MG63 (cell line): ENCODE results near the gene PRDM2. TPM values are rescaled to one million over a fixed set of nuclear protein-coding genes. Genes with fewer than 3 reads are reported as not detected.
A peak's percentile ranks its signal among the peaks of the same experiment; 100 is the strongest.

ENCODE experiments used
- DNase-seq: peaks from one replicate; pipeline ENCODE4 v3.0.0-alpha.2; 2020
- H3K27me3 ChIP-seq: fragments of 250-450 bp; sonication (Bioruptor Pico); 2 replicates; pipeline ENCODE4 v1.5.1; 2020; ENCODE audit warnings: mild to moderate bottlenecking, moderate library complexity
- H3K36me3 ChIP-seq: fragments of 250-450 bp; sonication (Bioruptor Pico); 2 replicates; pipeline ENCODE4 v1.5.1; 2020; ENCODE audit warnings: mild to moderate bottlenecking, moderate library complexity
- H3K4me3 ChIP-seq: fragments of 250-450 bp; sonication (Bioruptor Pico); 2 replicates; pipeline ENCODE4 v1.5.1; 2020; ENCODE audit warnings: mild to moderate bottlenecking, moderate library complexity
- H3K9me3 ChIP-seq: fragments of 250-450 bp; sonication (Bioruptor Pico); 2 replicates; pipeline ENCODE4 v1.5.1; 2020; ENCODE audit warnings: mild to moderate bottlenecking, moderate library complexity
- total RNA-seq: library from RNA; depleted of rRNA; stranded (reverse); fragments of >200 nt; shearing (Covaris generic); gene quantifications from 2 replicates; pipeline ENCODE4 v1.2.3, GENCODE V29; 2014; ENCODE audit warnings: low replicate concordance

The PRDM2 gene
- total RNA-seq, 1 experiment from 2014 or later, result 0.79 TPM

- Histone ChIP-seq H3K36me3 (no peaks in the 10 kb centered on the region), H3K4me3 (no peak overlapping the region), H3K9me3 (no peaks in the 10 kb centered on the region), H3K27me3 (no peaks in the 10 kb centered on the region)
- DNase-seq, result no peak
Measured at GRCh38 chr1:13826009-13826408, 126.0 kb downstream of the PRDM2 start.

GRCh38 chr1:13826591-13826990 lies 126.6 kb downstream of the PRDM2 start:
- Histone ChIP-seq H3K9me3 (no peaks in the 10 kb centered on the region), H3K36me3 (no peaks in the 10 kb centered on the region), H3K4me3 (no peak overlapping the region), H3K27me3 (no peaks in the 10 kb centered on the region)
- DNase-seq, result no peak

- Histone ChIP-seq H3K9me3 (no peaks in the 10 kb centered on the region), H3K27me3 (no peaks in the 10 kb centered on the region), H3K4me3 (no peak overlapping the region), H3K36me3 (no peaks in the 10 kb centered on the region)
- peak; percentile 36 for DNase-seq
Measured at GRCh38 chr1:13828454-13829151, 128.6 kb downstream of the PRDM2 start.

GRCh38 chr1:13829152-13829769 lies 129.3 kb downstream of the PRDM2 start:
- H3K27me3 ChIP-seq, result no peaks in the 10 kb centered on the region
- H3K36me3 ChIP-seq, result no peaks in the 10 kb centered on the region
- DNase-seq, result no peak
- H3K9me3 ChIP-seq, result no peaks in the 10 kb centered on the region
- H3K4me3 ChIP-seq, result no peak overlapping the region

GRCh38 chr1:13830170-13830569 lies 130.2 kb downstream of the PRDM2 start:
- H3K4me3 ChIP-seq, result no peak overlapping the region
- no peaks in the 10 kb centered on the region for H3K9me3 ChIP-seq
- no peaks in the 10 kb centered on the region for H3K27me3 ChIP-seq
- no peak for DNase-seq
- H3K36me3 ChIP-seq, result no peaks in the 10 kb centered on the region

GRCh38 chr1:13830616-13831280 lies 130.8 kb downstream of the PRDM2 start:
- Histone ChIP-seq H3K4me3 (no peak overlapping the region), H3K9me3 (no peaks in the 10 kb centered on the region), H3K27me3 (no peaks in the 10 kb centered on the region), H3K36me3 (no peaks in the 10 kb centered on the region)
- DNase-seq, result peak; percentile 80

GRCh38 chr1:13832100-13832499 lies 132.1 kb downstream of the PRDM2 start:
- Histone ChIP-seq H3K9me3 (no peaks in the 10 kb centered on the region), H3K36me3 (no peaks in the 10 kb centered on the region), H3K4me3 (no peak overlapping the region), H3K27me3 (no peaks in the 10 kb centered on the region)
- no peak for DNase-seq

- no peaks in the 10 kb centered on the region for H3K27me3 ChIP-seq
- H3K4me3 ChIP-seq, result no peak overlapping the region
- no peak for DNase-seq
- no peaks in the 10 kb centered on the region for H3K36me3 ChIP-seq
- H3K9me3 ChIP-seq, result no peaks in the 10 kb centered on the region
Measured at GRCh38 chr1:13832536-13832935, 132.5 kb downstream of the PRDM2 start.

GRCh38 chr1:13836136-13836535 lies 136.1 kb downstream of the PRDM2 start:
- DNase-seq, result peak; percentile 23
- Histone ChIP-seq H3K27me3 (no peaks in the 10 kb centered on the region), H3K9me3 (no peaks in the 10 kb centered on the region), H3K36me3 (no peaks in the 10 kb centered on the region), H3K4me3 (no peak overlapping the region)

- Histone ChIP-seq H3K27me3 (no peaks in the 10 kb centered on the region), H3K4me3 (no peak overlapping the region), H3K9me3 (no peaks in the 10 kb centered on the region), H3K36me3 (no peaks in the 10 kb centered on the region)
- DNase-seq, result no peak
Measured at GRCh38 chr1:13836631-13837030, 136.6 kb downstream of the PRDM2 start.

- H3K9me3 ChIP-seq, result no peaks in the 10 kb centered on the region
- no peaks in the 10 kb centered on the region for H3K36me3 ChIP-seq
- no peaks in the 10 kb centered on the region; the same call in 1 of the 2 replicates for H3K27me3 ChIP-seq
- no peak for DNase-seq
- no peak overlapping the region for H3K4me3 ChIP-seq
Measured at GRCh38 chr1:13838236-13838635, 138.2 kb downstream of the PRDM2 start.

GRCh38 chr1:13842497-13842896 lies 142.5 kb downstream of the PRDM2 start:
- Histone ChIP-seq H3K27me3 (no peaks in the 10 kb centered on the region; the same call in 1 of the 2 replicates), H3K9me3 (no peaks in the 10 kb centered on the region), H3K4me3 (no peak overlapping the region), H3K36me3 (no peaks in the 10 kb centered on the region)
- DNase-seq, result no peak

- Histone ChIP-seq H3K36me3 (no peaks in the 10 kb centered on the region), H3K4me3 (no peak overlapping the region), H3K9me3 (no peaks in the 10 kb centered on the region), H3K27me3 (no peaks in the 10 kb centered on the region)
- no peak for DNase-seq
Measured at GRCh38 chr1:13851726-13852125, 151.7 kb downstream of the PRDM2 start.

- no peaks in the 10 kb centered on the region for H3K36me3 ChIP-seq
- no peaks in the 10 kb centered on the region for H3K27me3 ChIP-seq
- H3K4me3 ChIP-seq, result no peak overlapping the region
Measured at GRCh38 chr1:13855554-13855953, 155.6 kb downstream of the PRDM2 start.

GRCh38 chr1:13860031-13860430 lies 160.0 kb downstream of the PRDM2 start:
- H3K4me3 ChIP-seq, result no peak overlapping the region
- no peaks in the 10 kb centered on the region for H3K36me3 ChIP-seq
- no peak for DNase-seq
- H3K27me3 ChIP-seq, result no peaks in the 10 kb centered on the region
- H3K9me3 ChIP-seq, result no peaks in the 10 kb centered on the region

More at GRCh38 chr1:13855554-13855953, 155.6 kb downstream of the PRDM2 start:
- H3K9me3 ChIP-seq, result no peaks in the 10 kb centered on the region
- no peak for DNase-seq

- no peaks in the 10 kb centered on the region for H3K27me3 ChIP-seq
- H3K9me3 ChIP-seq, result no peaks in the 10 kb centered on the region
- DNase-seq, result peak; percentile 28
- no peak overlapping the region for H3K4me3 ChIP-seq
- H3K36me3 ChIP-seq, result no peaks in the 10 kb centered on the region
Measured at GRCh38 chr1:13864760-13865159, 164.8 kb downstream of the PRDM2 start.

GRCh38 chr1:13865851-13866250 lies 165.9 kb downstream of the PRDM2 start:
- Histone ChIP-seq H3K27me3 (no peaks in the 10 kb centered on the region), H3K9me3 (no peaks in the 10 kb centered on the region), H3K4me3 (no peak overlapping the region), H3K36me3 (no peaks in the 10 kb centered on the region)
- no peak for DNase-seq

- H3K36me3 ChIP-seq, result no peaks in the 10 kb centered on the region
- no peak overlapping the region for H3K4me3 ChIP-seq
- DNase-seq, result no peak
- no peaks in the 10 kb centered on the region for H3K9me3 ChIP-seq
- no peaks in the 10 kb centered on the region for H3K27me3 ChIP-seq
Measured at GRCh38 chr1:13867603-13868002, 167.6 kb downstream of the PRDM2 start.
